DOHH2 (cell line): ENCODE results near the gene MYO18B.
"Not testable (repeated sequence)": the region's sequence is repeated elsewhere in the genome, so short reads cannot be mapped to it uniquely, and the experiment has no call there.

ENCODE experiments used
- H3F3A ChIP-seq: fragments of 200-600 bp; sonication (generic), shearing (Covaris generic); 2 replicates; pipeline ENCODE4 v1.6.0; 2016; ENCODE audit warnings: antibody characterized with exemption, mild to moderate bottlenecking; ENCODE audit not compliant: control insufficient read depth, insufficient read depth
- H3K27ac ChIP-seq: fragments of 200-600 bp; sonication (generic); 2 replicates; pipeline ENCODE4 v1.5.1; 2014; ENCODE audit warnings: low read depth, mild to moderate bottlenecking, low read length, moderate library complexity
- H3K27me3 ChIP-seq: fragments of 200-600 bp; sonication (generic); 2 replicates; pipeline ENCODE4 v1.6.1; 2014; ENCODE audit warnings: mild to moderate bottlenecking, low read length, mixed read lengths; ENCODE audit not compliant: control insufficient read depth
- H3K36me3 ChIP-seq: fragments of 200-600 bp; sonication (generic); 2 replicates; pipeline ENCODE4 v1.6.1; 2014; ENCODE audit warnings: mild to moderate bottlenecking, low read length, moderate library complexity, mixed read lengths; ENCODE audit not compliant: control insufficient read depth
- H3K4me1 ChIP-seq: fragments of 200-600 bp; sonication (generic); 2 replicates; pipeline ENCODE4 v1.6.1; 2014; ENCODE audit warnings: mild to moderate bottlenecking, low read length, mixed read lengths; ENCODE audit not compliant: control insufficient read depth
- H3K4me2 ChIP-seq: fragments of 200-600 bp; sonication (generic); 2 replicates; pipeline ENCODE4 v1.6.0; 2014; ENCODE audit warnings: mild to moderate bottlenecking, low read length, moderate library complexity
- H3K4me3 ChIP-seq: fragments of 200-600 bp; sonication (generic); 2 replicates; pipeline ENCODE4 v1.5.1; 2014; ENCODE audit warnings: mild to moderate bottlenecking, low read length, mixed read lengths
- H3K79me2 ChIP-seq: fragments of 200-600 bp; sonication (generic); 2 replicates; pipeline ENCODE4 v1.6.1; 2014; ENCODE audit warnings: mild to moderate bottlenecking, low read length, mixed read lengths; ENCODE audit not compliant: control insufficient read depth
- H3K9me2 ChIP-seq: fragments of 200-600 bp; sonication (generic); replicated peaks from 2 replicates; pipeline ENCODE4 v1.6.1; 2014; ENCODE audit warnings: mild to moderate bottlenecking, low read length, mixed read lengths; ENCODE audit not compliant: control insufficient read depth
- H3K9me3 ChIP-seq: fragments of 200-600 bp; sonication (generic); 2 replicates; pipeline ENCODE4 v1.6.1; 2014; ENCODE audit warnings: antibody characterized with exemption, low read length, mixed read lengths; ENCODE audit not compliant: control insufficient read depth, insufficient read depth
- H4K20me1 ChIP-seq: fragments of 200-600 bp; sonication (generic); 2 replicates; pipeline ENCODE4 v1.6.0; 2014; ENCODE audit warnings: low read depth, mild to moderate bottlenecking, antibody characterized with exemption, low read length, moderate library complexity; ENCODE audit not compliant: control insufficient read depth, insufficient read depth
- EZH2phosphoT487 ChIP-seq: fragments of 200-600 bp; sonication (generic); IDR thresholded peaks from 2 replicates; pipeline ENCODE4 v1.6.1; 2017; ENCODE audit warnings: borderline replicate concordance, mild to moderate bottlenecking, antibody characterized with exemption, low read length, moderate library complexity, mixed read lengths
- TF ChIP-seq, protein P1 (sequence below): fragments of 200-600 bp; sonication (generic); IDR thresholded peaks from one replicate; pipeline ENCODE4 v1.5.1; 2014; ENCODE audit warnings: antibody characterized with exemption, mild to moderate bottlenecking, low read depth, low read length; ENCODE audit not compliant: poor library complexity, severe bottlenecking

The MYO18B gene

DNA sequence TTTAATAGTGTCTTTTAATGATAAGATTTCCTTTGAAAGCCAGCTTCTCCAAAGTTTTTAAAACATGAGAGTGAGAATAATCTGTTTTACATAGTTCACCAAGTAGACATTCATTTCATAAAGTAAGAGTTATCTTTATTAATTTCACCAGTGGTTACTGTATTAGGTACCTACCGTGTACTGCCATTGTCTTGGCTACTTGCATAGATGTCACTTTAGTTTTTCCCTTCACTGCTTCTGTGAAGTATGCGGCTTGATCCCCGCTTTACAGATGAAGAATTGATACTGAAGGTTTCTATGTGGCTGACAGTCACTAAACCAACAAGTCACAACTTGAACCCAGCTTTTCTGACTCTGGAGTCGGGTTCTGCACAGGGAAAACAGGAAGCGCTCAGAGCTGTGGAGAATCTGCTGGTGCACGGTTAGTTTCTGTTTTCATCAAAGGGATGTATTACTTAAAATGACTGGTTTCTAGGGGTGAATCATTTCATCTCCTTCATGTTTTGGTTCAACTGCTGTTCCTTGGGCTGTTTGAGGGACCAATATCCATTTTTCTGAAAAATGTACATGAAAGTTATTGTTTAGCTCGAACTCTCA is 39.3 kb upstream of the MYO18B start:
- no peaks in the 10 kb centered on the region for H3K9me2 ChIP-seq
- no peaks in the 10 kb centered on the region for H3K27me3 ChIP-seq
- no peak overlapping the region for H3K4me3 ChIP-seq
- H4K20me1 ChIP-seq: no peaks in the 10 kb centered on the region
- TF ChIP-seq, protein P1, sequence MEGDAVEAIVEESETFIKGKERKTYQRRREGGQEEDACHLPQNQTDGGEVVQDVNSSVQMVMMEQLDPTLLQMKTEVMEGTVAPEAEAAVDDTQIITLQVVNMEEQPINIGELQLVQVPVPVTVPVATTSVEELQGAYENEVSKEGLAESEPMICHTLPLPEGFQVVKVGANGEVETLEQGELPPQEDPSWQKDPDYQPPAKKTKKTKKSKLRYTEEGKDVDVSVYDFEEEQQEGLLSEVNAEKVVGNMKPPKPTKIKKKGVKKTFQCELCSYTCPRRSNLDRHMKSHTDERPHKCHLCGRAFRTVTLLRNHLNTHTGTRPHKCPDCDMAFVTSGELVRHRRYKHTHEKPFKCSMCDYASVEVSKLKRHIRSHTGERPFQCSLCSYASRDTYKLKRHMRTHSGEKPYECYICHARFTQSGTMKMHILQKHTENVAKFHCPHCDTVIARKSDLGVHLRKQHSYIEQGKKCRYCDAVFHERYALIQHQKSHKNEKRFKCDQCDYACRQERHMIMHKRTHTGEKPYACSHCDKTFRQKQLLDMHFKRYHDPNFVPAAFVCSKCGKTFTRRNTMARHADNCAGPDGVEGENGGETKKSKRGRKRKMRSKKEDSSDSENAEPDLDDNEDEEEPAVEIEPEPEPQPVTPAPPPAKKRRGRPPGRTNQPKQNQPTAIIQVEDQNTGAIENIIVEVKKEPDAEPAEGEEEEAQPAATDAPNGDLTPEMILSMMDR: no peak
- TF ChIP-seq EZH2phosphoT487: no peak
- H3K27ac ChIP-seq: no peak overlapping the region
- H3K79me2 ChIP-seq: no peaks in the 10 kb centered on the region
- H3K36me3 ChIP-seq: no peaks in the 10 kb centered on the region
- no peaks in the 10 kb centered on the region for H3K4me1 ChIP-seq
- no peak overlapping the region for H3K4me2 ChIP-seq
- H3K9me3 ChIP-seq: no peaks in the 10 kb centered on the region
- no peaks in the 10 kb centered on the region; the same call in 1 of the 2 replicates for H3F3A ChIP-seq

DNA sequence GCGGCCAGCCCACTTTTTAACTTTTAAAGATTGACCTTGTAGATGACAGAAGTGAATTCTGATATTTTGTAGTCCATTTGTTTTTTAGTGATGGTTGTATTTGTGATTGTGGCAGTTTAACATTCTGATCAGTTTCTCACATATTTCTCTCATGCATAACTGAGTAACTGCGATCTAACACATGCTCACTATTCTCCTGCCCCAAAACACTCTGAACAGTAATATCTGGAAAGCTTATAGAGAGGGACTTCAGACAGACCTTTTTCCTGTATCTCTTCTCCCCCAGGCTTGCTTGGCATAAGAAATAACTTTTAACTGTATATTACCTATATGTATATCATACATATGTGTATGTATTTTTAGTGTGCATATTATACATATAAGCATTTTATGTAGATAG is 37.3 kb upstream of the MYO18B start:
- Histone ChIP-seq H3K27me3 (no peaks in the 10 kb centered on the region), H3F3A (no peaks in the 10 kb centered on the region; the same call in 1 of the 2 replicates), H3K4me2 (no peak overlapping the region), H3K4me3 (no peak overlapping the region), H3K9me3 (no peaks in the 10 kb centered on the region), H3K4me1 (no peaks in the 10 kb centered on the region), H3K79me2 (no peaks in the 10 kb centered on the region), H3K36me3 (no peaks in the 10 kb centered on the region), H3K9me2 (no peaks in the 10 kb centered on the region), H3K27ac (no peak overlapping the region), H4K20me1 (no peaks in the 10 kb centered on the region)
- TF ChIP-seq, protein P1: no peak
- TF ChIP-seq EZH2phosphoT487: no peak

DNA sequence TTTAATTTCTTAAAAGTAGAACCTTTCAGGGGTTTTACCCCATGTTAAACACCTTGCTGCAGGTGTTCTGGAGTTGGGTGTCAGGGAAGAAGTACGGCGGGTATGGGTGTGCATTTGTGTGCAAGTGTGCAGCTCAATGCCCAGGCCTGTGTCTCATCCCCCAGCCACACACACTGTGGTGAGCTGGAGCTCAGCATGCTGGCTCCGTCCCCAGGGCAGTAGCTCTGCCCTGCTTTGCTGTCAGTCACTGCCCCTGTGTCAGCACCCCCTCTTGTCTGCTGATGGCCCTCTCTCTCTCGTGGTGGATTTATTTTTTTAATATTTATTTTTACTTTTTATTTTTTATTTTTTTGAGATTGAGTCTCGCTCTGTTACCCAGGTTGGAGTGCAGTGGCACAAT is 35.8 kb upstream of the MYO18B start:
- Histone ChIP-seq H3K4me1 (no peaks in the 10 kb centered on the region), H3K79me2 (no peaks in the 10 kb centered on the region), H4K20me1 (no peaks in the 10 kb centered on the region), H3F3A (no peaks in the 10 kb centered on the region; the same call in 1 of the 2 replicates), H3K36me3 (no peaks in the 10 kb centered on the region), H3K27ac (no peak overlapping the region), H3K4me3 (no peak overlapping the region), H3K9me3 (no peaks in the 10 kb centered on the region), H3K27me3 (no peaks in the 10 kb centered on the region), H3K4me2 (no peak overlapping the region), H3K9me2 (no peaks in the 10 kb centered on the region)
- TF ChIP-seq, protein P1: no peak
- TF ChIP-seq EZH2phosphoT487: no peak

DNA sequence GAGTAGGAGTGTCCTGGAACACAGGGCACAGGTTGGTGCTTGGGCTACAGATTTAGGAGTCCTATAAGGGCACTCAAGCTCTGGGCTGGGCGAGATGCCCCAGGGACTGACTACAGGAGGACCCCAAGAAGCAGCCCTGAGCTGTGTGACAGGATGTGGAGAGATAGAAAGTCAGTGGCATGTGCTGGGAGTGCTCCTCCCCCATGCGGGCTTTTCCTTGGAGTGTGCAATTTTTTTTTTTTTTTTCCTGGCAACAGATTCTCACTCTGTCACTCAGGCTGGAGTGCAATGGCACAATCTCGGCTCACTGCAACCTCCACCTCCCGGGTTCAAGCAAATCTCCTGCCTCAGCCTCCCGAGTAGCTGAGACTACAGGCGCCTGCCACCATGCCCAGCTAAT is 33.6 kb upstream of the MYO18B start:
- H3K9me3 ChIP-seq, H3K36me3 ChIP-seq, H3K4me2 ChIP-seq, H3K4me3 ChIP-seq, H3K27me3 ChIP-seq, H3K9me2 ChIP-seq, H4K20me1 ChIP-seq, H3K79me2 ChIP-seq, H3K27ac ChIP-seq, H3K4me1 ChIP-seq, H3F3A ChIP-seq: not testable (repeated sequence)
